ENCODE results near the gene DNAJB8. TPM values are rescaled to one million over a fixed set of nuclear protein-coding genes. Genes with fewer than 3 reads are reported as not detected.
A peak's percentile ranks its signal among the peaks of the same experiment; 100 is the strongest.

Gene DNAJB8
- total and polyA plus RNA-seq, 4 experiments from 2014 or later = not detected

GRCh38 chr3:128487538-128487812 is 20.8 kb upstream of the DNAJB8 start:
- Histone ChIP-seq H3K27me3 (ENCODE audit: insufficient read depth, low read length) (peaks cover 80% of the 10 kb centered on the region), H3K4me3 (ENCODE audit: low read length in 2 of 2) (peak overlapping the region in 1 of 2 donors; percentile 50), H3K9me3 (ENCODE audit: control insufficient read depth in 1 of 2, low read length in 2 of 2) (no peaks in the 10 kb centered on the region), H3K36me3 (ENCODE audit: insufficient read depth, low read length) (no peaks in the 10 kb centered on the region), H3K4me1 (ENCODE audit: insufficient read depth, low read length) (peaks cover 75% of the 10 kb centered on the region), H3K27ac (ENCODE audit: low read depth, low read length) (no peak overlapping the region)
- peak overlapping the region in 2 of 7 donors; percentile 43 to 78 for H3K27ac Mint-ChIP-seq
- CTCF ChIA-PET (ENCODE audit: partially characterized antibody) = no interaction called here
- DNase-seq = no peak
- H3K4me1 Mint-ChIP-seq = peaks cover 21 to 73% (median 42%) of the 10 kb centered on the region in 4 donors
- peaks cover 0 to 3% of the 10 kb centered on the region in 2 donors for H3K36me3 Mint-ChIP-seq
- POLR2A ChIA-PET (ENCODE audit: partially characterized antibody) = no interaction called here
- peaks cover 50 to 56% of the 10 kb centered on the region in 2 donors for H3K27me3 Mint-ChIP-seq
- H3K9me3 Mint-ChIP-seq = peaks cover 0 to 2% (median 0%) of the 10 kb centered on the region in 8 donors
- intact Hi-C loops (cut with micrococcal nuclease) = no loop called here
- peak overlapping the region; percentile 81 to 94 (median 87) for H3K4me3 Mint-ChIP-seq

DNA sequence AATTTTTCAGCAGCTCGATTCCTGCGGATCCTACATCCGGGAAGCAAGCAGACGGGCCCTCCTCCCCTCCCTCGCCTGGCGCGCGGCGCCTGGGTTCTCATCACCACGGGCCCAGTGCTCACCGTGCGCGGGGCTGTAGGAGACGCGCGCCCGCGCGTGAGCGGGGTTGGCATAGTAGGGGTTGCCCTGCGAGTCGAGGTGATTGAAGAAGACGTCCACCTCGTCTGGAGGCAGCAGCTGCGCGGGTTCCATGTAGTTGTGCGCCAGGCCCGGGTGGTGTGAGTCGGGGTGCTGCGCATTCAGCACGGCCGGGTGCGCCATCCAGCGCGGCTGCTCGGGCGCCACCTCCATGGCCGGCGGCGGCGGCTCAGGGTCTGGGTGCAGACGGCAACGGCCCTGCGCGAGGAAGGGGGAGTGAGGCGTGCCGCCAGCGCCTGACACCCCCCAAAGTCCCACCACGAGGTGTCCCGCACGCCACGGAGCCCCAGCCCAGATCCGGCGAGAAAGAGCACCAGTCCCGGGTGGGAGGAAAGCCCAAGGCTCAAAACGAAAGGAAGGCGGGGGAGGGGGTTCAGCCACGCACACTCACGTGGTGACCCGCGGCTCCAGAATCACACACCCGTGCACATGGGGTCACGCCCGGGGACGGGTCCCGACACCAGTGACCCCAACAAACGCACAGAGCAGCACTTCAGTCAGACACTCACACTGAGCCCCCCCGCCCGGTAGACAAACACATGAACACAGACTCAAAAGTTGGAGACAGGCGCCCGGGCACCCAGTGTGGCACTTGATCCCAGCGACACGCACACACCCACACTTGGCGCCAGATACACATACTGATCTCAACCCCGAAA is 20.2 kb upstream of the DNAJB8 start:
- Mint-ChIP-seq H3K9me3 (peaks cover 0 to 2% (median 0%) of the 10 kb centered on the region in 8 donors), H3K4me1 (peaks cover 19 to 73% (median 39%) of the 10 kb centered on the region in 4 donors), H3K36me3 (peaks cover 0 to 3% of the 10 kb centered on the region in 2 donors), H3K27ac (peak overlapping the region in 3 of 7 donors; percentile 43 to 78 (median 50)), H3K27me3 (peaks cover 47 to 59% of the 10 kb centered on the region in 2 donors), H3K4me3 (peak overlapping the region; percentile 81 to 94 (median 87))
- Histone ChIP-seq H3K9me3 (ENCODE audit: control insufficient read depth in 1 of 2, low read length in 2 of 2) (no peaks in the 10 kb centered on the region), H3K27ac (ENCODE audit: low read depth, low read length) (no peak overlapping the region), H3K4me1 (ENCODE audit: insufficient read depth, low read length) (peaks cover 69% of the 10 kb centered on the region), H3K36me3 (ENCODE audit: insufficient read depth, low read length) (no peaks in the 10 kb centered on the region), H3K4me3 (ENCODE audit: low read length in 2 of 2) (peak overlapping the region in 1 of 2 donors; percentile 50), H3K27me3 (ENCODE audit: insufficient read depth, low read length) (peaks cover 84% of the 10 kb centered on the region)
- intact Hi-C loops (cut with micrococcal nuclease) = no loop called here
- POLR2A ChIA-PET (ENCODE audit: partially characterized antibody) = no interaction called here
- CTCF ChIA-PET (ENCODE audit: partially characterized antibody) = no interaction called here
- DNase-seq = peak in 1 of 5 donors; percentile 24

GRCh38 chr3:128486205-128486628 is 19.5 kb upstream of the DNAJB8 start:
- Mint-ChIP-seq H3K27me3 (peaks cover 42 to 57% of the 10 kb centered on the region in 2 donors), H3K9me3 (peaks cover 0 to 2% (median 0%) of the 10 kb centered on the region in 8 donors), H3K27ac (peak overlapping the region in 1 of 7 donors; percentile 51), H3K4me3 (peak overlapping the region; percentile 18 to 91 (median 84)), H3K4me1 (peaks cover 19 to 66% (median 35%) of the 10 kb centered on the region in 4 donors), H3K36me3 (peaks cover 0 to 3% of the 10 kb centered on the region in 2 donors)
- H3K36me3 ChIP-seq (ENCODE audit: insufficient read depth, low read length) = no peaks in the 10 kb centered on the region
- no peak overlapping the region for H3K4me3 ChIP-seq (ENCODE audit: low read length in 2 of 2)
- ChIA-PET CTCF (ENCODE audit: partially characterized antibody) (no interaction called here), POLR2A (ENCODE audit: partially characterized antibody) (no interaction called here)
- H3K27ac ChIP-seq (ENCODE audit: low read depth, low read length) = no peak overlapping the region
- peaks cover 78% of the 10 kb centered on the region for H3K27me3 ChIP-seq (ENCODE audit: insufficient read depth, low read length)
- peaks cover 62% of the 10 kb centered on the region for H3K4me1 ChIP-seq (ENCODE audit: insufficient read depth, low read length)
- H3K9me3 ChIP-seq (ENCODE audit: control insufficient read depth in 1 of 2, low read length in 2 of 2) = no peaks in the 10 kb centered on the region
- intact Hi-C loops (cut with micrococcal nuclease) = no loop called here
- no peak for DNase-seq

DNA sequence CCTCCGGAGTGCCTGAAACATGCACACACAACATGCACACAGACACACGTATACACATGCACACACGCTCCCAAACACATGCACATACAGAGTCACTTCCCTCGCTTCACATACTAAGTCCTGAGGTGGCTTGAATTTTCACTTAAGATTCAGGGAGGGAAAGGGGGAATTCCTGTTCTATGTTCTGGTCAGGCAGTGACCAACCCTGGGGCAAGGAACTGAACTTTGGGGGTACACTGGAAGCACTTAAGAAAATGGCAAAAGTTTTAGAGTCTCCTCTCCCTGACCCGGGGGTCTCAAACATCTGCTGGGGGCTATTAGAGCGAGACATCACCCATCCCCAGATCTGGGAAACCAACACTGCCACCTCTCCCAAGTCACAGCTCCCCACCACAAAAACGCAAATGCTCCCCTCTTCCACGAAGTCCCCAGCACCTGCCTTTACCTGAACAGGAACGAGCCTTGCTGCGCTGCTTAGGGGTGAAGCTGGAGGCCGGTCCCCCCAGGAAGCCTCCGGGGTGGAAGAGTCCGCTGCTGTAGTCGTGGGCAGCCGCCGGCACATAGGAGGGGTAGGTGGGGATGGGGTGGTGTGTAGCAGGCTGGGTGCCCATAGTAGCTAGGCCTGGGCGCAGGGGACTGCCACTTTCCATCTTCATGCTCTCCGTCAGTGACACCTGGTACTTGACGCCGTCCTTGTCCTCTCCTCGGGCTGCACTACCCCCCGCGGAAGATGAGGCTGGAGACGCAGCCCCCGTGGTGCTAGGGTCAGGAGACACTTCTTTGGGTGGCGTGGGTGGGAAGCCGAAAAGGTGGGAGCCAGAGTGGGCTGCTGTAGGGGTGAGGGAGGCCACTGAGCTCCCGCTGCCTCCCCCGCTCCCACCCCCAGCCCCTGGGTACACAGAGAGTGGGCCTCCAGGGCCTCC is 18.9 kb upstream of the DNAJB8 start:
- Histone ChIP-seq H3K9me3 (ENCODE audit: control insufficient read depth in 1 of 2, low read length in 2 of 2) (no peaks in the 10 kb centered on the region), H3K36me3 (ENCODE audit: insufficient read depth, low read length) (no peaks in the 10 kb centered on the region), H3K27me3 (ENCODE audit: insufficient read depth, low read length) (peaks cover 72% of the 10 kb centered on the region), H3K4me1 (ENCODE audit: insufficient read depth, low read length) (peaks cover 59% of the 10 kb centered on the region), H3K27ac (ENCODE audit: low read depth, low read length) (no peak overlapping the region), H3K4me3 (ENCODE audit: low read length in 2 of 2) (no peak overlapping the region)
- Mint-ChIP-seq H3K4me1 (peaks cover 19 to 59% (median 32%) of the 10 kb centered on the region in 4 donors), H3K4me3 (peak overlapping the region in 6 of 8 donors; percentile 20 to 88 (median 32)), H3K27me3 (peaks cover 40 to 54% of the 10 kb centered on the region in 2 donors), H3K9me3 (peaks cover 0 to 2% (median 0%) of the 10 kb centered on the region in 8 donors), H3K36me3 (peaks cover 0 to 3% of the 10 kb centered on the region in 2 donors), H3K27ac (peak overlapping the region in 2 of 7 donors; percentile 11 to 53)
- DNase-seq = no peak
- intact Hi-C loops (cut with micrococcal nuclease) = no loop called here
- CTCF ChIA-PET (ENCODE audit: partially characterized antibody) = no interaction called here
- POLR2A ChIA-PET (ENCODE audit: partially characterized antibody) = no interaction called here

DNA sequence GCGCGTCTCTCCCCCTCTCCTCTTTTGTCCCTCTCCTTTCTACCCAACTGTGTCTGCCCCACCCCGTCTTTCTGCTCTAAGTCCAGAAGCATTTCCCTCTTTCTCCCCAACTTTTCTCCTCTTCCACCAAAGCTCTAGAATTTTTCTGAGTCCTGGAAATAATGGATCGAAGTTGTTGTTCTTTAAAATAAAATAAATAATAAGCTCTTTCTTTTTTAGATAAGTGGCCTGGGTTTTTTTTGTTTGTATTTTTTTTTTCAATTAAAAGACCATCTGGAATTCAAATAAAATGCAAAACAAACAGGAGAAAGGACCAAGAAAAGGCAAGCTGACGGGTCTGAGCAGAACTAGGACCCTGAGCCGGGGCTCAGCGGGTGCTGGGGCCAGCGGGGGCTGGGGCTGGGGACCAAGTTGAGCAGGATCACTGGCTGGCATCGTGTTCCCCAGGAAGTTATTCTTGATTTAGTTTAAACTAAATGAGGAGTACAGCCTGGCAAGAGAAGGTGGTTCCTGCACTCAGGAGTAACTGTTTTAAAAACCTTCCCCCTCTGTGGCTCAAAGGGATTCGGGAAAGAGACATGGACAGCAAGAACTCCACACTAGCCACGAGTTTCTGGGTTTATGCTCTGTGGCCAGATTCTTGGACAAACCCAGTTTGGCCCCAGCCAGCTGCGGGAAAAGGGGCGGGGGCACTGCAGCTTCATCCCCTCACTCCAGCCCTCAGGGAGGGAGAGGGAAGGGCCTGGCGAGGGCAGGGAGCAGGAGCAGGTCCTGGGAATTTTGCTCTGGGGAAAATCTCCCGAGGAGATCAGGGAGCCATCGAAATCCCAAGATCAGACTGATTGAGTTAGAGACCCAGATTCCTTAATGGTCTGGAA is 18.0 kb upstream of the DNAJB8 start:
- H3K27me3 ChIP-seq (ENCODE audit: insufficient read depth, low read length) = peaks cover 63% of the 10 kb centered on the region
- Mint-ChIP-seq H3K27ac (peak overlapping the region in 2 of 7 donors; percentile 7 to 11), H3K27me3 (peaks cover 39 to 51% of the 10 kb centered on the region in 2 donors), H3K9me3 (peaks cover 0 to 2% (median 0%) of the 10 kb centered on the region in 8 donors), H3K4me1 (peaks cover 17 to 50% (median 26%) of the 10 kb centered on the region in 4 donors), H3K36me3 (peaks cover 0 to 3% of the 10 kb centered on the region in 2 donors), H3K4me3 (peak overlapping the region in 5 of 8 donors; percentile 31 to 88 (median 39))
- POLR2A ChIA-PET (ENCODE audit: partially characterized antibody) = no interaction called here
- H3K4me3 ChIP-seq (ENCODE audit: low read length in 2 of 2) = no peak overlapping the region
- no peak overlapping the region for H3K27ac ChIP-seq (ENCODE audit: low read depth, low read length)
- intact Hi-C loops (cut with micrococcal nuclease) = no loop called here
- no peaks in the 10 kb centered on the region for H3K36me3 ChIP-seq (ENCODE audit: insufficient read depth, low read length)
- no peak for DNase-seq
- CTCF ChIA-PET (ENCODE audit: partially characterized antibody) = interaction anchor here (1.7 kb wide), 1 partner anchor 57 kb away, joined by 6 read pairs; no protein-coding TSS in a partner anchor
- no peaks in the 10 kb centered on the region for H3K9me3 ChIP-seq (ENCODE audit: control insufficient read depth in 1 of 2, low read length in 2 of 2)
- peaks cover 50% of the 10 kb centered on the region for H3K4me1 ChIP-seq (ENCODE audit: insufficient read depth, low read length)

GRCh38 chr3:128483657-128484403 is 17.1 kb upstream of the DNAJB8 start:
- H3K36me3 ChIP-seq (ENCODE audit: insufficient read depth, low read length) = no peaks in the 10 kb centered on the region
- H3K27ac ChIP-seq (ENCODE audit: low read depth, low read length) = no peak overlapping the region
- H3K4me1 ChIP-seq (ENCODE audit: insufficient read depth, low read length) = peaks cover 41% of the 10 kb centered on the region
- Mint-ChIP-seq H3K9me3 (peaks cover 0 to 2% (median 0%) of the 10 kb centered on the region in 8 donors), H3K27ac (peak overlapping the region in 1 of 7 donors; percentile 72), H3K27me3 (peaks cover 41 to 55% of the 10 kb centered on the region in 2 donors), H3K4me1 (peaks cover 15 to 47% (median 25%) of the 10 kb centered on the region in 4 donors), H3K4me3 (peak overlapping the region in 6 of 8 donors; percentile 70 to 83 (median 80)), H3K36me3 (peaks cover 0 to 3% of the 10 kb centered on the region in 2 donors)
- no peak for DNase-seq
- ChIA-PET CTCF (ENCODE audit: partially characterized antibody) (interaction anchor here (1.7 kb wide), 1 partner anchor 57 kb away, joined by 6 read pairs; no protein-coding TSS in a partner anchor), POLR2A (ENCODE audit: partially characterized antibody) (no interaction called here)
- intact Hi-C loops (cut with micrococcal nuclease) = no loop called here
- peaks cover 60% of the 10 kb centered on the region for H3K27me3 ChIP-seq (ENCODE audit: insufficient read depth, low read length)
- no peaks in the 10 kb centered on the region for H3K9me3 ChIP-seq (ENCODE audit: control insufficient read depth in 1 of 2, low read length in 2 of 2)
- H3K4me3 ChIP-seq (ENCODE audit: low read length in 2 of 2) = no peak overlapping the region
